Measurements from ENCODE around the gene ZBED5. TPM values are rescaled to one million over a fixed set of nuclear protein-coding genes. Genes with fewer than 3 reads are reported as not detected.

ZBED5 gene
- total and polyA plus RNA-seq, 9 of the 15 experiments (the other 6 are each of a cell fraction or from before 2014, with no cell fraction given): 12.4 to 70.7 (median 26.8) TPM

- TF ChIP-seq DIDO1 (tag; IDR thresholded peaks at IDR 0.05; ENCODE audit: low read depth) (no peak), STAG1 (CRISPR knock-in tag; IDR thresholded peaks at IDR 0.05; ENCODE audit: borderline replicate concordance) (no peak), ZNF592 (IDR thresholded peaks at IDR 0.05) (peak; percentile 70), ZNF224 (CRISPR knock-in tag; IDR thresholded peaks at IDR 0.05) (no peak), YBX1 (IDR thresholded peaks at IDR 0.05) (no peak), TGIF2 (CRISPR knock-in tag; IDR thresholded peaks at IDR 0.05) (no peak), DLX4 (CRISPR knock-in tag; IDR thresholded peaks at IDR 0.05) (no peak), PTTG1 (tag; IDR thresholded peaks at IDR 0.05; ENCODE audit: low read depth) (no peak), LEF1 (IDR thresholded peaks at IDR 0.05) (no peak), E2F6 (IDR thresholded peaks at IDR 0.05; ENCODE audit: borderline replicate concordance in 1 of 2, extremely low read depth in 1 of 2, insufficient read depth in 1 of 2, insufficient read length in 1 of 2, low read depth in 1 of 2, low read length in 1 of 2, poor library complexity in 1 of 2, severe bottlenecking in 1 of 2) (no peak), ZNF3 (CRISPR knock-in tag; IDR thresholded peaks at IDR 0.05) (no peak), ARID1B (IDR thresholded peaks at IDR 0.05) (peak; percentile 46; the same call in 1 of the 2 replicates), PTRF (tag; IDR thresholded peaks at IDR 0.05) (peak; percentile 49; the same call in 1 of the 2 replicates), FOXJ3 (CRISPR knock-in tag; IDR thresholded peaks at IDR 0.05) (no peak), ZNF232 (CRISPR knock-in tag; IDR thresholded peaks at IDR 0.05) (no peak), ZNF347 (CRISPR knock-in tag; IDR thresholded peaks at IDR 0.05; ENCODE audit: low read depth) (no peak), NR4A1 (CRISPR knock-in tag; IDR thresholded peaks at IDR 0.05) (no peak), NR4A1 (tag; IDR thresholded peaks at IDR 0.05) (peak; percentile 86), DACH1 (IDR thresholded peaks at IDR 0.05; ENCODE audit: partially characterized antibody) (no peak), ARID4B (CRISPR knock-in tag; IDR thresholded peaks at IDR 0.05) (no peak)
These were observed 29.5 kb upstream of the ZBED5 start (continued) for GRCh38 chr11:10887307-10887706.
